Left renal pelvis (tissue), 4 donors: ENCODE measurements around the gene NELL2. TPM values are rescaled to one million over a fixed set of nuclear protein-coding genes. Genes with fewer than 3 reads are reported as not detected.

Experiments used
- DNase-seq, 4 donors: peaks; one replicate each; pipeline ENCODE4 v3.0.0-alpha.2; 2013; ENCODE audit warnings: low read depth in 4 of 4, low spot score in 3 of 4
- polyA plus RNA-seq, 4 donors: library from polyadenylated mRNA; unstranded; fragments of 120-200 nt; gene quantifications; one replicate each; pipeline ENCODE4 v1.2.1, GENCODE V29; 2013; ENCODE audit not compliant: insufficient read length in 4 of 4

Gene NELL2
- polyA plus RNA-seq, 4 donors = 6.5 to 21.7 (median 15.5) TPM

DNA sequence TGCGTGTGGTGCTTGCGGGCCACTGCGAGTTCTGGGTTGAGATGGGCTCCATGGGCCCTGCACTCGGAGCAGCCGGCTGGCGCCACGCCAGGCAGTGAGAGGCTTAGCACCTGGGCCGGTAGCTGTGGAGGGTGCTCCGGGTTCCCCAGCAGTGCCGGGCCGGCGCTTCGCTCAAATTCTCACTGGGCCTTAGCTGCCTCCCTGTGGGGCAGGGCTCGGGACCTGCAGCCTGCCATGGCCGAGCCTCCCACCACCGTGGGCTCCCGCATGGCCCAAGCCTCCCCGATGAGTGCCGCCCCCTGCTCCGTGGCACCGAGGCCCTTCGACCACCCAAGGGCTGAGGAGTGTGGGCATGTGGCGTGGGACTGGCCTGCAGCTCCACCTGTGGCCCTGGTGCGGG is 375.7 kb downstream of the NELL2 start:
- no peak for DNase-seq

DNA sequence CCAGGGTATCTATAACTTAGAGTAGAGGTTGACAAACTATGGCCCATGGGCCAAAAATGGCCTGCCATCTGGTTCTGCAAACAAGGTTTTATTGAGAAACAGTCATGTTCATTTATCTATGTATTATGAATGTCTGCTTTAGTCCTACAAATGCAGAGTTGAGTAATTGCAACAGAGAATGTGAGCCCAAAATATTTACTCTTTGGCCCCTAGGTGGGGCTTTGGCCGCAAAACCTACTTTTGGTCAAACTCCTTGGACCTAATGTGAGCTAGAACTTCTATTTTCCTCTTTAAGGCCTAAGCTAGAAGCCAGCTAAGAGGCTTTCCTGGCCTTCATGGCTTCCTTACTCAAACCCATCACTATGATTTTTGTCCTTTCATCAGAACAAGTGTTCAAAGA is 379.1 kb downstream of the NELL2 start:
- DNase-seq = no peak

DNA sequence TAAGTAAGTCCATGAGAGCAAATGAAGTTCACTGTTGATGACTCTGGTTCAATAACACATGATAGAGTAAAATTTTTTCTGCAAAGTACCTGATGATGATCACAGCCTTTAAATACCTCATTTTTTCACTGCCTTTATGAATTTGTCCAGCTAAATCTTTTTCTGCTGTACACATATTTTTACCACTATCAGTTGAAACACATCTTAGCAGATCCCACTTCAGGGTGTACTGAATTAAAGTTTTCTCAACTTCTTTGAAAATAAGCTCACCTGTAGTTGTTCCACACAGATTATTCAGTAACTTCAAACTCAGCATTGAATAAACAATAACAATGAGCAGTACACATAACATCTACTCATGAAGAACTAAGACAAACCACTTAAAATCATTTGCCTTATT is 385.9 kb downstream of the NELL2 start:
- no peak for DNase-seq

DNA sequence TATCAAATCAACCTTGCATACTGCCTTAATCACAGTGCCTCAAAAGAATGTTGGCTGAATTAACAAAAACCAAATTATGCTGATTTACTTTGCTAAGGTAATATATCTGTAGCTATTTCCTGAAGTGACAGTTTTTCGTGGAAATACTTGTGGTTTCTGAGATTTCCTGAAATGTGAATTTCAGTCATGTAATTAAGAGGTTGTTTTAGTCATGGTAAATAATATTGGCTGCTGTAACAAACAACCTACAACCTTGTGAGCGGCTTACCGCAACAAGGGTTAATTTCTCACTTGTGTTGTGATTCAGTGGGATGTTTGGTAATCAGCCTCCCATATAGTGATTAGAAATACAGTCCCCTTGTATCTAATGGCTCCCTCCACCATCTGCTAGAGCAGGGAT is 387.9 kb downstream of the NELL2 start:
- no peak for DNase-seq

DNA sequence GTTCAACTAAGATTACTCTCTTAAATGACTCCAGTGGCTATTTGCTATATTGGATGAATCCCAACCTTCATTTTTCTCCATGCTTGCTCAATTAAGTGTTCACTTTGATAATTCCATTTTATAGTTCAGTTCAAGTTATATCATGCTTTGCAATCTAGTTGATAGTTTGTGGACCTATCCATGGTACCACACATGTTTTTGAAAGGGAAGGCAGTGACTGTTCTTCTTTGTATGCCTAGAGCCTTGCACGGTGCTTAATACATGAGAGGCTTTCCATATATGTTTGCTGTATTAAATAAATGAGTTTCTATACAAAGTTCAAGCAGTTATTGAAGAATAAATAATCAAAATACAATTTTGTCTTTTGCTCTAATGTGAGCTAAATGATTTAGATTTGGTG is 391.3 kb downstream of the NELL2 start:
- DNase-seq = no peak

DNA sequence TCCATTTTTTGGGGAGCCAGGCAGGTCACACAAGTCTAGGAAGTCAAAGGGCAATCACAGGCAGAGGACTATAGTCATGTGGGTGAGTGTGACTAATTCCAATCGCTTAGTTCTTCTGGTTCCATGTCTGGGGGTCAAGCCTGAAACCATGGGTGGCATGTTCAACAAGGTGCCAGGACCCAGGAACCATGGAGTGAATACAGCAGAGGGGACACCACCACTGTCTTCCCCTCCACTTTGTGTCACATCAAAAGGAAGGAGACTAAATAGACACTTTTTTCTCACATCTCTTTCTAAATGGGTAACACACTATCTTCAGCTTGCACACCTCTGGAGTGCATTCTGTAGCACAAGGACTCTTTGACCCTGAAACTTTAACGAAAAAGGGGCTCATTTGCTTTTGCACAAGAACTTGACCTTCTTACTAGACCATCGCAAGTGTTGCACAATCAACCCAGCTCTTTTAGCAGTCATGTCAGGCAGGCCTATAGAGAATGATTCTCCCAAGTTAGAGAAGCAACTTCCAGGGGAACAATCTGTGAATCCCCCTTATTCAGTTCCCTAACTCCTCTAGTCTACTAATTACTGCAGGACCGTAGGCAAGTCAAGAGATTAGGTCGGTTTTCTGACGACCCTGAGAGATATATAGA is 398.7 kb downstream of the NELL2 start:
- DNase-seq = no peak

DNA sequence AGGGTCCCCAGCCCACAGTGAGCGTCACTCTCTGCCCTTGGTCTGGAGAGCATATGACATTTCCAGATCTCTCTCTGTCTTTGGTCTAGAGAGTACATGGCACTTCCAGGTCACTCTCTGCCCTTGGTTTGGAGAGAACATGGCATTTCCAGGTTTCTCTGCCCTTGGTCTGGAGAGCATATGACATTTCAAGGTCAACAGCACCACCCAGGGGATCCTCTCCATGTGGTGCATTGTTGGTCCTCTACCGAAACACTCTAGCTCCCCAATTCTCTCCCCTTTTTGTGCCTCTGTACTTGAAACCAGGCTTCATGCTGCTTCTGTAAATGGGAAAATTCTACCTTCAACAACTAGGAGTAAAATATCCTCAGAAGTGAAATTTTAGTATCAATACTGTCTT is 399.4 kb downstream of the NELL2 start:
- DNase-seq = no peak

DNA sequence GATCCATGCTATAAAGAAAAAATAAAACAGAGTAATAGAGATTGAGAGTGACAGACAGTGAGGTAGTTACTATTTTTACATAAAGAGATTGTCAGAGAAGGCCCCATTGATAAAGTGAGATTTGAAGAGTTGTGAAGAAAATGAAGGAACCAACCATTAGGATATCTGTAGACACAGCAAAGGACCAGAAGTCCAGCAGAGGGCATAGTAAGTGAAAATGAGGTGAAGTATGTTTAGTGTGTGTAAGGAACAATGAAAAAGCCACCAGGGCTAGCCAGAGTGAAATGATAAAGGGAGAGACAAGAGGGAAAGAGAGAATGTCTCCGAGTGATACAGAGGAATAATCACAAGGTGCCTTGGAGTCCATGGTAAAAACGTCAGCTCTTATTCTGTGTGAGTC is 411.0 kb downstream of the NELL2 start:
- DNase-seq = no peak

DNA sequence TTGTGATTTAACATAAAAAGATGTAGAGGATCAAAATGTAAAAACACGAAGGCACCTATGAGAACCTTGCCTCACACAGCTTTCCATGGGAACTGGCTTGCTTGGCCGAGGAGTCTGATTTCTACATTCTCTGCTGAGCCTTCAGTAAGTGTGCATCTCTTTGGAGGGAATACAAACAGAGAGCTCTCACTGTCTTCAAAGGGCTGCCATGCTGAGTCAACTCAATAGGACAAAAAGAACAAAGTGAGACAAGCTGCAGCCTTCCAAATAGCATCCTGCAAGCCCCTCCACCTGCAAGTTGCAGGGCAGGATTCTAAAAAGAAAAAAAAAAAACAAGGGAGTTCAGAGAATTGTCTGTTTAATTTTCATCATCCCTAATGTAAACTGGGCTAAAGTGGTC is 411.9 kb downstream of the NELL2 start:
- DNase-seq = no peak

DNA sequence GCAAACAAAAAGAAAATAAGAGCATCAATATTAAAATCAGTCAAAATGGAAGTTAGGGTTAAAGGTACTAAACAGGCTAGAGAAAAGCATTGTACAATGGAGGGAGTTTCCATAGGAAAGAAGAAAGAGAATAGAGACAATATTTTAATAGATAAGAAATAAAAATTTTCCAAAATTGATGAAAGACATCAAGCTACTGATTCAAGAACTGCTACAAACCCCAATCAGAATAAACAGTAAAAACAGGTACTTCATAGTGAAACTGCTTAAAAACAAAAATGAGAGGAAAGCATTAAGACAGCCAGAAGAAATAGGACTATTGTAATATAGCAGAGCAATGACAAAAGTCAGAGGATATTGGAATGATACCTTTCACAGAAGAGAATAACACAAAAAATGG is 413.4 kb downstream of the NELL2 start:
- DNase-seq = no peak

DNA sequence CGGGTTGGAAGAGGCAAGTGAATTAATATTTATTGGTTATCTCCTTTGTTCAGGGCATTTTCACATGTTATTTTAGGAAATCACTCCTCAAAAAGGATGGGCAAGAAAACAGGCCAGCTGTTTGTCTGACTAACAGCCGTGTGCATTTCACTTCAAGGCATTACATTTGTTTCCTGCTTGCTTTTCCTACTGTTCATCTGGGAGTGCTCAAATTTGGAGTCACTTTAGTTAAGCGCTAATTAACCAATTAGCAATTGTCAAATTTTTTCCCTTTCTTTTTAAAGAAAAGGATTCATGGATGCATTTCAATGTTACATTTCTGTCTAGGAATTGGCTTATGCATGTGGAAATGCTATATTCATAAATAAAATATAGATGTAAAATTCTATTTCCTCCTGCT is 415.9 kb downstream of the NELL2 start:
- DNase-seq = no peak

DNA sequence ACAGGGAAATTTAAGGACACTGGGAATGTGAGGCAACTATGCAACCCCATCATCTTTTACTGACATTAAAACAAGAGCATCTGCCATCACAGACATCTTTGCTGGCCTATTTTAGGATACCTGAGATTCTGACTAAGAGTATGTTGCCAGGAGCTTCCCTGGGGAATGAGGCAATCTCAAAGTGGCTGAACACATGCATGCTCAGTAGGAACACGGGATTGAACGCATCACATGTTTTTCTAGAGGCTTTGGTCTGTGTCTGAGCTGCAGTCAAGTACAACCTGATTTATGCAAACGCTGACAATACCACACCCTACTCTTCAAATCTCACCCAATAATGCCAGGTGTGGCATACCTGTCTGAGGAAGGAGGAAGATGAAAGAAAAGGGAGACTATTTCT is 416.5 kb downstream of the NELL2 start:
- DNase-seq = no peak

Other genes starting within 250 kb of the NELL2 start
- under 1 TPM in 3 of 4 donors, not detected in 1; 0.11 to 0.24 (median 0.12) TPM for gene DBX2, start 174.8 kb upstream of the NELL2 start, polyA plus RNA-seq